NCI-H2029 (cell line): ENCODE data around the gene ST3GAL5.
"Not testable (repeated sequence)": the region's sequence is repeated elsewhere in the genome, so short reads cannot be mapped to it uniquely, and the experiment has no call there.

ENCODE experiments used
- DNase-seq: peaks from one replicate; lab custom pipeline; 2025; lab: John Stamatoyannopoulos, UW

Gene ST3GAL5

GRCh38 chr2:85834466-85834865, 54.3 kb downstream of the ST3GAL5 start:
- no peak for DNase-seq

- no peak for DNase-seq
Measured at GRCh38 chr2:85831735-85832134, 57.1 kb downstream of the ST3GAL5 start.

- DNase-seq = no peak
Measured at GRCh38 chr2:85830645-85831044, 58.1 kb downstream of the ST3GAL5 start.

GRCh38 chr2:85829394-85829793, 59.4 kb downstream of the ST3GAL5 start:
- DNase-seq = not testable (repeated sequence)

- no peak for DNase-seq
Measured at GRCh38 chr2:85828725-85829124, 60.1 kb downstream of the ST3GAL5 start.

GRCh38 chr2:85827879-85828569, 60.8 kb downstream of the ST3GAL5 start:
- DNase-seq = no peak

- peak; percentile 17 for DNase-seq
Measured at GRCh38 chr2:85826990-85827878, 61.6 kb downstream of the ST3GAL5 start.

GRCh38 chr2:85823951-85824350, 64.8 kb downstream of the ST3GAL5 start:
- no peak for DNase-seq

- no peak for DNase-seq
Measured at GRCh38 chr2:85822766-85823165, 66.0 kb downstream of the ST3GAL5 start.

- DNase-seq = no peak
Measured at GRCh38 chr2:85819811-85820510, 68.8 kb downstream of the ST3GAL5 start.

- no peak for DNase-seq
Measured at GRCh38 chr2:85814802-85815550, 73.8 kb downstream of the ST3GAL5 start.

GRCh38 chr2:85813982-85814801, 74.6 kb downstream of the ST3GAL5 start:
- peak; percentile 52 for DNase-seq

GRCh38 chr2:85813211-85813981, 75.4 kb downstream of the ST3GAL5 start:
- no peak for DNase-seq

GRCh38 chr2:85812094-85812735, 76.6 kb downstream of the ST3GAL5 start:
- no peak for DNase-seq

- DNase-seq = no peak
Measured at GRCh38 chr2:85811180-85812093, 77.4 kb downstream of the ST3GAL5 start.

GRCh38 chr2:85810371-85811179, 78.2 kb downstream of the ST3GAL5 start:
- DNase-seq = no peak

- DNase-seq = no peak
Measured at GRCh38 chr2:85807756-85808155, 81.0 kb downstream of the ST3GAL5 start.
